ENCODE measurements around the gene RNF144B. TPM values are rescaled to one million over a fixed set of nuclear protein-coding genes. Genes with fewer than 3 reads are reported as not detected.

RNF144B gene
- total and polyA plus RNA-seq, 2 of the 8 experiments (the other 6 are each of a cell fraction or from before 2014, with no cell fraction given), result 1.8 to 11.2 TPM

DNA sequence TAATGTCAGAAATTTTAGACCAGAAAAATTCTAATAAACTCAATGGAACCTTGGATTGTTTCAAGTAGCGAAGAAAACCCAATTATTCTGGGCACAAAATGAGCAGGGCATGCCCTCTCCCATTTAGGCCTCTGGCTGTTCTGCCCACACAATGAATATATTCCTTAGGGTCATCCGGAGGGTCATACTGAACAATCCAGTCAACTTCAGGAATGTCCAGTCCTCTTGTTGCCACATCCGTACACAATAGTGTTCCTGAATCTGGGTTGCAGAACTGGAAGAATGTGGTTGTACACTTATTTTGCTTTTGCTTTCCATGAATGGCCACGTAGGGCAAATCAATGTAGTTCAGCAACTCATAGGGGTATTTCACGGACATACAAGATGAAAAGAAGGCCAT, 23.4 kb upstream of the RNF144B start:
- no peaks in the 10 kb centered on the region for H3K23me2 ChIP-seq (ENCODE audit: low read depth, low read length)
- no peak overlapping the region for H2AK5ac ChIP-seq (ENCODE audit: low read depth, low read length)
- H3K4ac ChIP-seq (replicated peaks; ENCODE audit: insufficient read length, low read depth, low read length), result no peak overlapping the region
- H2BK15ac ChIP-seq (ENCODE audit: low read length), result no peak overlapping the region
- no peak overlapping the region for H4K5ac ChIP-seq (ENCODE audit: insufficient read length, low read depth, low read length)
- no peak overlapping the region for H4K91ac ChIP-seq (replicated peaks; ENCODE audit: insufficient read length, low read length)
- no peak overlapping the region for H2AFZ ChIP-seq (ENCODE audit: low read length)
- no peak overlapping the region for H3K4me2 ChIP-seq (ENCODE audit: insufficient read depth in 1 of 2, low read depth in 2 of 2, low read length in 2 of 2)
- H3K9ac ChIP-seq (replicated peaks in 1 of 4; ENCODE audit: extremely low read depth in 1 of 4, low read depth in 3 of 4, low read length in 3 of 4), result no peak overlapping the region
- H3K79me2 ChIP-seq (ENCODE audit: control insufficient read depth in 1 of 2, insufficient read depth in 2 of 2, low read length in 2 of 2), result no peaks in the 10 kb centered on the region
- TF ChIP-seq HDAC2 (IDR thresholded peaks at IDR 0.05; ENCODE audit: borderline replicate concordance in 1 of 2, low read depth in 2 of 2, low read length in 2 of 2) (no peak), ZNF274 (IDR thresholded peaks at IDR 0.05; ENCODE audit: borderline replicate concordance, extremely low read depth, low read length) (no peak), NANOG (IDR thresholded peaks at IDR 0.05; ENCODE audit: insufficient read depth, low read depth, low read length, poor library complexity, severe bottlenecking) (no peak), CBX8 (IDR thresholded peaks at IDR 0.05; ENCODE audit: borderline replicate concordance, low read depth, low read length) (no peak), MAFK (IDR thresholded peaks at IDR 0.05; ENCODE audit: low read depth, low read length) (no peak), RFX5 (IDR thresholded peaks at IDR 0.05; ENCODE audit: borderline replicate concordance, low read depth, low read length) (no peak), SP1 (IDR thresholded peaks at IDR 0.05; ENCODE audit: low read depth, low read length) (no peak), KDM1A (IDR thresholded peaks at IDR 0.05; ENCODE audit: borderline replicate concordance, low read length) (no peak), SP4 (IDR thresholded peaks at IDR 0.05; ENCODE audit: low read length) (no peak)
- no peaks in the 10 kb centered on the region for H4K20me1 ChIP-seq (replicated peaks in 1 of 2; ENCODE audit: control insufficient read depth in 1 of 2, insufficient read depth in 2 of 2, low read length in 2 of 2)
- H3K18ac ChIP-seq (ENCODE audit: extremely low read depth, low read length), result no peak overlapping the region
- POLR2A ChIA-PET (ENCODE audit: partially characterized antibody), result no interaction called here
- no peak overlapping the region for H2BK120ac ChIP-seq (replicated peaks; ENCODE audit: low read depth, low read length)
- H3K9me3 ChIP-seq (ENCODE audit: insufficient read depth in 2 of 2, low read depth in 1 of 2, low read length in 1 of 2), result no peaks in the 10 kb centered on the region; a peak in 1 of 4 replicates
- no peak for DNase-seq (ENCODE audit: low read depth in 1 of 2, low spot score in 2 of 2)
- H3K4me3 ChIP-seq (ENCODE audit: extremely low read depth in 1 of 4, insufficient read depth in 2 of 4, low read depth in 3 of 4, low read length in 4 of 4), result no peak overlapping the region
- no peak overlapping the region for H3K14ac ChIP-seq (ENCODE audit: insufficient read length)
- no peaks in the 10 kb centered on the region for H3K4me1 ChIP-seq (replicated peaks in 1 of 4; ENCODE audit: control insufficient read depth in 3 of 4, insufficient read depth in 4 of 4, low read length in 3 of 4)
- no peak overlapping the region for H2BK12ac ChIP-seq (ENCODE audit: low read depth, low read length)
- no peaks in the 10 kb centered on the region for H3K79me1 ChIP-seq (ENCODE audit: low read depth, low read length)
- 92% methylated on average over 5 of the region's 5 CpGs; no CpG with 5 or more reads in 1 of the 2 experiments for WGBS, 2 experiments (ENCODE audit: extremely low coverage in 1 of 2, insufficient coverage in 1 of 2, insufficient read length in 1 of 2, insufficient replicate concordance in 2 of 2, low coverage in 1 of 2, low lambda C conversion rate in 2 of 2, missing lambda C conversion rate in 1 of 2)
- no peaks in the 10 kb centered on the region for H3K27me3 ChIP-seq (replicated peaks in 1 of 4; ENCODE audit: control insufficient read depth in 3 of 4, extremely low read depth in 1 of 4, insufficient read depth in 3 of 4, low read length in 3 of 4)
- H3K56ac ChIP-seq (replicated peaks; ENCODE audit: insufficient read length, low read depth, low read length), result no peak overlapping the region
- no peak overlapping the region for H2BK20ac ChIP-seq (ENCODE audit: low read length)
- H3K27ac ChIP-seq (ENCODE audit: low read depth, low read length), result no peak overlapping the region
- no peak overlapping the region for H4K8ac ChIP-seq (ENCODE audit: extremely low read depth, insufficient read depth, low read length)
- CTCF ChIA-PET (ENCODE audit: partially characterized antibody), result interaction anchor here (0.9 kb wide), 1 partner anchor 40 kb away, joined by 3 read pairs; no protein-coding TSS in a partner anchor
- H3K23ac ChIP-seq (ENCODE audit: insufficient read length), result no peak overlapping the region
- no peak overlapping the region for H2BK5ac ChIP-seq (ENCODE audit: low read depth, low read length)
- FAIRE-seq, result no peak
- no peaks in the 10 kb centered on the region for H3K36me3 ChIP-seq (ENCODE audit: control insufficient read depth in 2 of 4, insufficient read depth in 4 of 4, low read length in 3 of 4)

Data from H1 (cell line).